GM21526 (cell line): ENCODE data around the gene LNPEP.

Source experiments
- ATAC-seq: cut with Tn5 transposase; IDR thresholded peaks from one replicate; pipeline ENCODE4 v1.9.1; 2021; ENCODE audit warnings: moderate library complexity; ENCODE audit not compliant: unreplicated experiment, low FRiP score

The LNPEP gene

DNA sequence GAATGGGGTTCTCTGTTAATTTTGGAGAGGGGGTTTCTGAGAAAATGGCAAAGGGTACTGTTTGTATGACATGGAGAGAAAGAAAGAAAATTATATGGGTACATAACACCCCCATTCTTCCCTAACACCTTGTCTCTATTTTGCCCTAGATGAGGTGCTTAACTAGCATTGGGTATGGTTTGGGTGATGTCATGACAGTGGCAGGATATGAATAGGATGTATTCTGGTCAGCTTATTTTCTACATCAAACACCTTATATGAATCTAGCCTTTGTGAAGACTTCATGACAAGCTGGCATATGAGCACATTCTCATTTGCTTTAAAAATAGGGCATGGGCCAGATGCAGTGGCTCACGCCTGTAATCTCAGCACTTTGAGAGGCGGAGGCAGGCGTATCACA lies 58.6 kb downstream of the LNPEP start:
- ATAC-seq, result no peak

DNA sequence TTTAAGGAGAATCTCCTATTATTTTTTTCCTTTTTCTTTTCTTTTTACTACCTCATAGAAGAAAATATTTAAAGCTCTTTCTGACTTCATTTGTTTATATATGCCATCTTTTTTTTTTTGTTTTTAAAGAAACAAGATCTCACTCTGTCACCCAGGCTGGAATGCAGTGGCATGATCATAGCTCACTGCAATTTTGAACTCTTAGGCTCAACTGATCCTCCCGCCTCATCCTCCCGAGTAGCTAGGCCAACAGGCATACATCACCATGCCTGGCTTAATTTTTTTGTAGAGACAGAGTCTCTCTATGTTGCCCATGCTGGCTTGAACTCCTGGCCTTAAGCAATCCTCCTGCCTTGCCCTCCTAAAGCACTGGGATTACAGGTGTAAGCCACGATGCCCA lies 59.5 kb downstream of the LNPEP start:
- ATAC-seq, result no peak

DNA sequence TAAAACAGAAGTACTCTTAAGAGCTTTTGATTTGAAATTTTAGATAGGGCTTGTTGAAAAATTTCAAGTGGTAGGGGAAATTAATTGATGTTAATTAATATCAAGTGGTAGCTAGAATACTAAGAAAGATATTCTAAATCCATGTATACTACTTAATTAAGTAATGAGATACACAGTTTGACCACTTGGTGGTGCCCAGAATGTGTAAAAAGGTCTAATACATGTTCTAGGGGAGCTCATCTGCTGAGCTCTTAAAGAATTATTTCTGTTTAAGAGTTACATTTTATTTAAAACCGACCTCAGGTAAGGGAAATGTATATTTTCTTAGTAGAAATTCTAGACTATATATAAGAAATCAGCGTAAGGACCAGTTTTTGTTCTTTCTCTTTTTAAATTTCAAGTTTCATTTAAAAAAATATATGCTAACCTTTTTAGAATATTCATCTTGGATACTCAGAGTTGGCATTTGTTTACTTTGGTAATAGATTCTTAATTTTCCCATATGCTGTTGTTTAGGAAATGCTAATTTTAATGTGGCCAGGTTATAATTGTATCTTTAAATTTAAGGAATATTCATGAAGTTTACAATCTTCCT lies 61.5 kb downstream of the LNPEP start:
- ATAC-seq, result peak; percentile 74

GRCh38 chr5:96999856-97000255 lies 64.0 kb downstream of the LNPEP start:
- ATAC-seq, result no peak

DNA sequence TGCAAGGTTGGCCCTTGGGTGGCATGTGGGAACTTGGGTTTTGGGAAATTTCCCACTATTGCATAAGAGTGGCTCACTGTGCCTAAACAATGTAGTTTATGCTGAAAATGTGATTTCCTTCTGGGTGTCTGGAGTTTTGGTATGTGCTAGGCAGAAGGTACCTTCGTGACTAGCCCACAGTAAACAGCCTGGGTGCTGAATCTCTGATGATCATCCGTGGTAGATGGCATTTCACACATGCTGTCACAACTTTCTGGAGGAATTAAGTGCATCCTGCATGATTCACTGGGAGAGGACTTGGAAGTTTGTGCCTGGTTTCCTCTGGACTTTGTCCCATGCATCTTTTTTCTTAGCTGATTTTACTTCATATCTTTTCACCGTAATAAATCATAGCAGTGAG lies 64.5 kb downstream of the LNPEP start:
- ATAC-seq, result no peak

- no peak for ATAC-seq
Observed at GRCh38 chr5:97002983-97003382, 67.1 kb downstream of the LNPEP start.

DNA sequence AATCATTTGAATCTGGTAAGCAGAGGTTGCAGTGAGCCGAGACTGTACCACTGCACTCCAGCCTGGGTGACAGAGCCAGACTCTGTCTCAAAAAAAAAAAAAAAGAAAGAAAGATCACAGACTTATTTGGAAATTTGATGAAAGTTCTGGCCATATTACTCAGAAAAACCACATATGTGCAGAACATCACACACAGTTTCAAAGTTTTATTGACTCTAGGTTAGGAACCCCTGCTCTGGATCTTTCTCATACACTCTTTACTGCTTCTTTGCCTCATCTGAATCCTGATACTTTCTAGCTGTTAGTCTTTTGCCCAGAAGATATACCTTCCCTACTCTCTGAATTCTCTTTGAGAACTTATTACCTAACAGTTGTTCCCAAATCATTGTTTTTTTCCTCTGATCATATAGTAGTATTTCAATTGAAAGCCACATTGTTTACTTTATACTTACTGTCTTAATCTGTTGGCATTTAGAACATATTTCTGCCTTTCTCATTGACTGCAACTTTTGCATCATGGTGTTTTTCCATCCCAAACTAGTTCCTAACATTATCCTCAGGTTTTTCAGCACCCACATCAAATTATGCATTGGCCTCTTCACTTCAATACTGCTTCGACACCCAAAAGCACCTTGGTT lies 68.7 kb downstream of the LNPEP start:
- ATAC-seq, result no peak

- no peak for ATAC-seq
Observed at GRCh38 chr5:97006454-97007060, 70.7 kb downstream of the LNPEP start.

DNA sequence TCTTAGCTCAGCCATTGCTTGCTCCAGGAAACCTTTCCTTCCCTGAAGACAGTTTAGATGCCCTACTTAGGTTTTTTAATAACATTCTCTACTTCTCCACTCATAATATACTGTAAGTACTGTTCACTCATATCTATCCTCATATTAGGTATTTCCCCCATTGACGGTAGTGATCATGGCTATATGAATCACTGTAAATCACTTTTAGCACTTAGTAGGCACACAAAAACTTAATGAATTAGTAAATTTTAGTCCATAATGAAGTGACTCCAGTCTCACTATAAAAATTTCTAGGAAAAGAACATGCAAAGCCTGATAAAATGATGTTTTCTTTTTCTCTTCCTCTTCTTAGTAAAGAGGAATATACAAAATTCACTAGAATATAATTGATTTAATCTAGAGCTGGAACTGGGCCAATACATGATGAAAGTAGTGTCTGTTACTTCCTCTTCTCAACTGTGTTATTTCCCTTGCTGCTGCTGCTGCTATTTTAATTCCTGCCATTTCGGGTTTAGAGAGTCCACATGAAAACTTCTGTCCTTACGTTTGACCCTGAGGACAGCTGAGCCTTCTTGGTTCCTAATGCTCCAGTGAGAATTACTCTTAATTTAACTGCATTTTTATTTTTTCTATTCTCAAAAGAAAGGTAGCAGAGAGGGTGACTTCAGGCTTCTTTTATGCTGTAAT lies 73.5 kb downstream of the LNPEP start:
- ATAC-seq, result peak; percentile 61

DNA sequence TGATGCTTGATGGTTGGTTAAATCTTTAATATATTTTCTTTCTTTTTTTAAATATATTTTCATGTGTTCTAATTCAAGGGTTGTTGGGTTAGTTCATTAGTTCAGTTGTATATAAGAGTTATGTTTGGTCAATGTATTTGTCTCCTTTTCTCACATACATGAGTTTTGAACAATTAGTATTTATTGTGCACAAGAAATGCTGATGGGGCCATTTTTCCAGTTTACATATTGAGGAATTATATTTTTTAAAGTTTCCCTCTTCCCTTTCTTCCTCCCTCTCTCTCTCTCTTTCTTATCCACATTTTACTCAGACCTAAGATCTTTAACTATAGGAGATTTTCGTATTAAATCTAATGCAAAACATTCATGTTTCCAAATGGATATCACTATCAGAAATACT lies 74.0 kb downstream of the LNPEP start:
- ATAC-seq, result no peak

DNA sequence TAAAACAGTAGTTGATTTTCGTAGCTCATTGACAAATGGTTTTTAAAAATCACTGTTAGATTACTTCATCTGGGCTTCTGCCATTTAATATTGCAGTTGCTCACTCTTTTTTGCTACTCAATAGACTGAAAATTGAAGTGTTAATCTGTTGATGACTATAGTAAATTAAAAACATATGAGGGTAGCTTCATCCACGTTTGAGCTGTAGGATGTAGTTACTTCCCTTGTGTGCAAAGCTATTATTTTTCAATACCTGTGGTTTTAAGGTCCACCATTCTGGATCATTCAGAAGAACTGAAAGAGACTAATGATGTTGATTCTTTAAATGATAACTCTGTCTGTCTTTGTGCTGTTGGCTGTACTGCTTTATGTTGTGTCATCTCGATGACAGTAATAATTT lies 74.7 kb downstream of the LNPEP start:
- no peak for ATAC-seq

DNA sequence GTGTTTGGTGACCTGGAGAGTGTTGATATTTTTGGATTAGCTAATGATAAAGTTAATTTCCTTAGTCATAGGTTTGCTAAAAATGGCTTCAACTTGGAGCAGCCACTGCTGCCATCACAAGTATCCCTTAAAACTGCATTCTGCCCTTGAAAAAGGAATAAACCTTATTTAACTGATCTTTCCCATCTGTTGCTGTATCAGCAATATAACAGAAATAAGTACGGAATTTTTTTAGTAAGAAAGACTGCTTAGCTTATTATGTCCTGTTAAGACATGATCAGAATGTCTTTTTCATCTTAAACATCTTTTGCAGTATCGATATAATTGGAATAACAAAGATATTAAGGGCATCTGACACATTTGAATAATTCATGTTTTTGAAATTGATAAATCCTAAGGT lies 75.7 kb downstream of the LNPEP start:
- ATAC-seq, result no peak

DNA sequence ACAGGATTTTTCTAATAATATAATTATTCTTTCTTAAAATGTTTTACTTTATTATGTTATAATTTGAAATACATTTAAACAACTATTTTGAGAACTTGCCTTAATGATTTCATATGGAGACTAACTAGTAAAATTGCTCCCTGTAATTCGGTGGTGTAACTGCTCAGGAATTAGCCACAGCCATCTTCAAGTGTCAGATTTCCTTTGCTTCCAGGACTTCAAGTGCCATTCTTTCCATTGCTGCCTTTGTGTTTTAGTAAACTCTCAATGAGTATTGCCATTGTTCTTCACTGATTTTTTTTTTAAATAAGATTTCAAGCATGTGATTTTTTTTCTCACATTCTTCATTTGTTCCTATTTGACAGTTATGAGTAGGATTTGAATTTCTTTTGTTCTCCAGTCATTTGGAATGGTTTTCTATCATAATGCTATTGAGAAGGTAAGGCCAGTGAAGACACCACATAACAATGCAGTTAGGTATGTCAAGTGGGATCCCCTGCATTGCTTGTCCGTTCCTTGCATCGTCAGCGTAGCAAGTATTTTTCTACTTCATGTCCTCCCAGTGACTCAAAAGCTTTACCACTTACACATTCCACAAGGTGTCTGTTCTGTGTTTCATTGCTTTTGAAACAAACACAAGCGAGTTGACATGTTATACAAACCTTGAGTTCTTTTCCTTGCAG lies 83.7 kb downstream of the LNPEP start:
- no peak for ATAC-seq

DNA sequence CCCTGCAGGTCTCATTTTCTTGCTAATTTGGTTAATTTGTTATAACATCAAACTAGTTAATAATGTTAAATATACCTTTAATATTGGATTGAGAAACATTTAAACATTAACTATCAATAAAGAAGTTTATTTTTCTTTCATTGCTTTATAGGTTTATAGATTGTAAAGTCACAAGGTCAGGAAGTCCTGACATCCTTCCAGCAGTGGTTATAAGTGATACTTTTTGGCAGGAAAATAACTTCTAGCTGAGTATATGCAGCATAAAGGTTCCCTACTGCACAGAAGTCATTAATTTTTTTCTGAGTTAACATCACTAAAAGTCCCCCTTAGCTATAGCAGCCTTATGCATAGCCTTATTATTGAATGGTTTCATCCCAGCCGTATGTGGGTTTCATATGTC lies 85.5 kb downstream of the LNPEP start:
- ATAC-seq, result no peak

DNA sequence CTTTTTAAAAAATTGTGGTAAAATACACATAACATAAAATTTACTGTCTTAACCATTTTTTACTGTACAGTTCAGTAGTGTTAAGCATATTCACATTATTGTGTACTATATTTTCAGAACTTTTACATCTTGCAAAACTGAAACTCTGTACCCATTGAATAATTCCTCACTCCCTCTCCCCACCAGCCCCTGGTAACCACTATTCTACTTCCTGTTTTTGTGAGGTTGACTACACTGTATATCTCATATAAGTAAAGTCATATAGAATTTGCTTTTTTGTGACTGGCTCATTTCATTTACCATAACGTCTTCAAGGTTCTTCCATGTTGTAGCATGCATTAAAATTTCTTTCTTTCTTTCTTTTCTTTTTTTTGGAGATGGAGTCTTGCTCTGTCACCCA lies 87.0 kb downstream of the LNPEP start:
- ATAC-seq, result no peak

GRCh38 chr5:97026721-97027120 lies 90.8 kb downstream of the LNPEP start:
- ATAC-seq, result no peak

DNA sequence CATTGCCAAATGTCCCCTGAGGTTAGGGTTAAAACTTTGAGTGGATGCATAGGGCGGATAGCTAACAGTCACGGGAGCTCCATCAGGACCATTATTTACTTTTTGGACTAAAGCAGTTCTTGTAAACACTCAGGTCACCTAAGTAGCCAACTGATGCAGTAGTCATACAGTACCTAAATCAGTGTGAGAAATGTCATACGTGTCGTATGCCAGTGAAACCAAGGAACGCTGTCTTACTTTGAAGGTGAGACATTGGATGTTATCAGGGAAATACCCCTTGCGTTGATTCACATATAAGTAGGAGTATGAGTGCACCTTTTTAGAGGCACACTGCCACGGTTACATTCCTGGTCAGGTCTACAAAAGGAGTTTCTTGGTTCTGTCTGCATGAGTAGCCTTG lies 101.9 kb downstream of the LNPEP start:
- no peak for ATAC-seq

- ATAC-seq, result no peak
Observed at GRCh38 chr5:97041239-97041638, 105.4 kb downstream of the LNPEP start.

- no peak for ATAC-seq
Observed at GRCh38 chr5:97042996-97043395, 107.1 kb downstream of the LNPEP start.

DNA sequence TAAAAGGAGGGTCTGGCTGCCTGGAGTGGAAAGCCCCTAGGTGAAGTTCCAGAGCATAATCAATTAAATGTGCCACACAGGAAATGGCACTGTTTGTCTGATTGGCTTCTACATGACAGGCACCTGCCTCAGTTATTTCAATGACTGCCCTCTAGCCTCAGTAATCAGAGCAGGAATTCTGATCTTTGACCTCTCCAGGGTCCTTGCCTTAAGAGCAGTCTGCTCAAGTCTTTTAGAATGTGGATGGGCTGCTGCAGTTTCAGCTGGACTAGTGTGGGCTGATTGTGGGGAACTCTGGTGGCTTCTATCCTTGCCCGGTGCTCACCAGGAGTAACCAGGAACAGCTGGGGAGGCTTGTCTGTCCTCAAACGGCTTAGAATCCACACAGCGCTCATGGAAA lies 107.6 kb downstream of the LNPEP start:
- no peak for ATAC-seq

DNA sequence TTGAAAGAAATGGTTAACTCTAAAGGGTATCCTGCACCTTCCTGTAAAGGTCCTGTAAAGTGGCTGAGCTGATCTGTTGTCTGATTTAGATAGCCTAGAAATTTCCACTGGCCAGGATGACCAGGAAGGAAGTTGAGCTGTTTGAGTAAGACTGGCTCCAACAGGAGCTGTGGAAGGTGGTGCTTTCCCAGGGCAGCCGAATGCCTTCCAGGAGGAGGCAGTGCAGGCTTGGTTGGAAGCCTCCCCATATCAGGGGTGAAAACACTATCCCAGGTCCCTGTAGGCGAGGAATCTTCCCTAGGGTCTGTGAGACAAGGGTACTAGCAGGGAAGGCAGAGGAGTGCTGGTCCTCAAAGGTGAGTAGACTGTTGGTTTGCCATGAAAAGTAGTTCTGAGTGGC lies 108.2 kb downstream of the LNPEP start:
- no peak for ATAC-seq
